GM23338 (cell line): ENCODE data around the gene FRAS1. TPM values are rescaled to one million over a fixed set of nuclear protein-coding genes. Genes with fewer than 3 reads are reported as not detected.

Source experiments
- ATAC-seq: fragments of 200-7000 bp; cut with Tn5 transposase; 3 replicates; pipeline ENCODE4 v1.9.1; 2020
- DNase-seq: peaks from one replicate; pipeline ENCODE4 v3.0.0-alpha.2; 2015; ENCODE audit warnings: low spot score
- H2AFZ ChIP-seq: fragments of 200-600 bp; sonication (generic); 2 replicates; pipeline ENCODE4 v1.8.0; 2016; ENCODE audit warnings: antibody characterized with exemption, mild to moderate bottlenecking, moderate library complexity
- H3F3A ChIP-seq: fragments of 200-600 bp; sonication (generic); replicated peaks from 2 replicates; pipeline ENCODE4 v1.8.0; 2017; ENCODE audit warnings: antibody characterized with exemption, mixed run types, low read depth
- H3K27ac ChIP-seq: fragments of 200-600 bp; sonication (generic); 2 replicates; pipeline ENCODE4 v1.6.1; 2016; ENCODE audit warnings: low read depth
- H3K27me3 ChIP-seq: fragments of 200-600 bp; sonication (generic); 2 replicates; pipeline ENCODE4 v1.8.0; 2016; ENCODE audit warnings: mild to moderate bottlenecking, mixed run types, moderate library complexity; ENCODE audit not compliant: insufficient read depth
- H3K36me3 ChIP-seq: fragments of 200-600 bp; sonication (generic); 2 replicates; pipeline ENCODE4 v1.8.0; 2016; ENCODE audit warnings: mild to moderate bottlenecking; ENCODE audit not compliant: insufficient read depth
- H3K4me1 ChIP-seq: fragments of 200-600 bp; sonication (generic); 2 replicates; pipeline ENCODE4 v1.8.0; 2016; ENCODE audit warnings: mild to moderate bottlenecking, moderate library complexity; ENCODE audit not compliant: insufficient read depth
- H3K4me2 ChIP-seq: fragments of 200-600 bp; sonication (generic); 2 replicates; pipeline ENCODE4 v1.7.1; 2017; ENCODE audit warnings: mixed run types
- H3K4me3 ChIP-seq: fragments of 200-600 bp; sonication (generic); 2 replicates; pipeline ENCODE4 v1.6.1; 2016; ENCODE audit warnings: mixed run types
- H3K79me2 ChIP-seq: fragments of 200-600 bp; sonication (generic); replicated peaks from 2 replicates; pipeline ENCODE4 v1.8.0; 2017; ENCODE audit warnings: mild to moderate bottlenecking; ENCODE audit not compliant: insufficient read depth
- H3K9me2 ChIP-seq: fragments of 200-600 bp; sonication (generic); 2 replicates; pipeline ENCODE4 v1.8.0; 2017; ENCODE audit not compliant: insufficient read depth
- H4K20me1 ChIP-seq: fragments of 200-600 bp; sonication (generic); replicated peaks from 2 replicates; pipeline ENCODE4 v1.8.0; 2017; ENCODE audit warnings: mild to moderate bottlenecking; ENCODE audit not compliant: insufficient read depth
- H3K27ac Mint-ChIP-seq: 2 replicates; pipeline ENCODE4 v1.8.0; 2020; ENCODE audit warnings: inconsistent platforms, mild to moderate bottlenecking, moderate library complexity, mixed read lengths
- H3K27me3 Mint-ChIP-seq: 3 replicates; pipeline ENCODE4 v1.8.0; 2022; ENCODE audit warnings: low read depth, mild to moderate bottlenecking, moderate library complexity, mixed read lengths, inconsistent platforms; ENCODE audit not compliant: insufficient read depth, poor library complexity
- H3K36me3 Mint-ChIP-seq: 3 replicates; pipeline ENCODE4 v1.8.0; 2021; ENCODE audit warnings: low read depth, mild to moderate bottlenecking, inconsistent platforms, moderate library complexity, mixed read lengths
- H3K4me1 Mint-ChIP-seq: 3 replicates; pipeline ENCODE4 v1.8.0; 2020; ENCODE audit warnings: mild to moderate bottlenecking, inconsistent platforms, mixed read lengths
- H3K4me3 Mint-ChIP-seq: 3 replicates; pipeline ENCODE4 v1.8.0; 2021; ENCODE audit warnings: moderate library complexity, mild to moderate bottlenecking, inconsistent platforms, mixed read lengths
- H3K9me3 Mint-ChIP-seq: 3 replicates; pipeline ENCODE4 v1.8.0; 2020; ENCODE audit warnings: moderate library complexity, mild to moderate bottlenecking, inconsistent platforms, mixed read lengths
- CREB1 ChIP-seq: fragments of 250-450 bp; sonication (Bioruptor Pico); IDR thresholded peaks from 2 replicates; pipeline ENCODE4 v1.5.0; 2020; ENCODE audit warnings: low read depth, mild to moderate bottlenecking, moderate library complexity
- CTCF ChIP-seq, 2 experiments: fragments of 200-600 bp in 1 of 2; sonication (generic) in 1 of 2; conservative IDR thresholded peaks; 2 replicates each; pipeline versions ENCODE4 v1.5.1 to v1.6.1; 2016 to 2017; ENCODE audit warnings: antibody characterized with exemption in 2 of 2, low read depth in 2 of 2, mild to moderate bottlenecking in 2 of 2, moderate library complexity in 1 of 2
- ETS1 ChIP-seq: IDR thresholded peaks from 2 replicates; pipeline ENCODE4 v1.6.1; 2016; ENCODE audit warnings: antibody characterized with exemption
- EZH2 ChIP-seq: fragments of 200-600 bp; sonication (generic); IDR thresholded peaks from one replicate; pipeline ENCODE4 v1.8.0; 2017; ENCODE audit warnings: antibody characterized with exemption, mild to moderate bottlenecking, low read depth; ENCODE audit not compliant: unreplicated experiment
- EZH2phosphoT487 ChIP-seq: fragments of 200-600 bp; sonication (generic); IDR thresholded peaks from one replicate; pipeline ENCODE4 v1.8.1; 2018; ENCODE audit warnings: antibody characterized with exemption; ENCODE audit not compliant: unreplicated experiment
- JUNB ChIP-seq: IDR thresholded peaks from one replicate; pipeline ENCODE4 v1.6.1; 2016; ENCODE audit warnings: antibody characterized with exemption; ENCODE audit not compliant: unreplicated experiment
- NANOG ChIP-seq: IDR thresholded peaks from 2 replicates; pipeline ENCODE4 v1.6.1; 2016; ENCODE audit warnings: antibody characterized with exemption, borderline replicate concordance
- POLR2AphosphoS5 ChIP-seq: IDR thresholded peaks from 2 replicates; pipeline ENCODE4 v1.6.1; 2016; ENCODE audit warnings: antibody characterized with exemption, low read depth
- ZNF114 ChIP-seq: fragments of 250-450 bp; sonication (Bioruptor Pico); IDR thresholded peaks from 2 replicates; pipeline ENCODE4 v1.5.0; 2020; ENCODE audit warnings: mild to moderate bottlenecking, moderate library complexity
- ZNF331 ChIP-seq: fragments of 250-450 bp; sonication (Bioruptor Pico); IDR thresholded peaks from 2 replicates; pipeline ENCODE4 v1.5.0; 2020; ENCODE audit warnings: low read depth, mild to moderate bottlenecking, moderate library complexity
- ZNF462 ChIP-seq: fragments of 250-450 bp; sonication (Bioruptor Pico); IDR thresholded peaks from 2 replicates; pipeline ENCODE4 v1.5.0; 2020; ENCODE audit warnings: mild to moderate bottlenecking, moderate library complexity
- polyA plus RNA-seq: library from polyadenylated mRNA; unstranded; fragments of >200 nt; fragmentation: Nextera tagmentation; extraction: Ambion mirVana; gene quantifications from 2 replicates; pipeline ENCODE4 v1.2.1, GENCODE V29; 2016
- total RNA-seq: library from RNA; depleted of rRNA; stranded (reverse); fragments of >200 nt; shearing (Covaris generic); gene quantifications from 2 replicates; pipeline ENCODE4 v1.2.3, GENCODE V29; 2014

FRAS1 gene
- total and polyA plus RNA-seq, 2 experiments from 2014 or later: 12.4 to 108 TPM

- no peaks in the 10 kb centered on the region for H3K79me2 ChIP-seq
- Mint-ChIP-seq H3K9me3 (no peaks in the 10 kb centered on the region), H3K4me1 (no peaks in the 10 kb centered on the region), H3K27me3 (no peaks in the 10 kb centered on the region), H3K4me3 (no peak overlapping the region), H3K27ac (no peak overlapping the region), H3K36me3 (peaks cover 37% of the 10 kb centered on the region)
- no peak overlapping the region for H3K4me3 ChIP-seq
- H3K4me2 ChIP-seq: no peak overlapping the region
- no peaks in the 10 kb centered on the region for H3K27me3 ChIP-seq
- no peak for DNase-seq
- no peak for TF ChIP-seq ZNF331 (CRISPR knock-in tag)
- no peak for TF ChIP-seq EZH2
- TF ChIP-seq ZNF462 (CRISPR knock-in tag): no peak
- TF ChIP-seq NANOG: no peak
- TF ChIP-seq CREB1: no peak
- no peak for TF ChIP-seq EZH2phosphoT487
- H3F3A ChIP-seq: no peaks in the 10 kb centered on the region
- H3K27ac ChIP-seq: no peak overlapping the region
- peaks cover 8% of the 10 kb centered on the region for H3K36me3 ChIP-seq
- H3K4me1 ChIP-seq: no peaks in the 10 kb centered on the region
- ATAC-seq: no peak
- no peaks in the 10 kb centered on the region for H4K20me1 ChIP-seq
- H3K9me2 ChIP-seq: 0 out of 2 replicates have a peak, but pooled peaks cover 3% of the 10 kb centered on the region
- H2AFZ ChIP-seq: no peak overlapping the region
Measured at GRCh38 chr4:78386679-78387078, 329.6 kb downstream of the FRAS1 start.

- no peak overlapping the region for H3K4me2 ChIP-seq
- H3K27me3 ChIP-seq: no peaks in the 10 kb centered on the region
- H3K27me3 Mint-ChIP-seq: no peaks in the 10 kb centered on the region
- peaks cover 20% of the 10 kb centered on the region for H3K36me3 Mint-ChIP-seq
- no peak overlapping the region for H3K27ac ChIP-seq
- H4K20me1 ChIP-seq: no peaks in the 10 kb centered on the region; the same call in 1 of the 2 replicates
- peaks cover 21% of the 10 kb centered on the region; the same call in 1 of the 2 replicates for H3K79me2 ChIP-seq
- peaks cover 11% of the 10 kb centered on the region for H3K4me1 ChIP-seq
- no peaks in the 10 kb centered on the region for H3F3A ChIP-seq
- peaks cover 3% of the 10 kb centered on the region; the same call in 1 of the 2 replicates for H3K36me3 ChIP-seq
- peaks cover 4% of the 10 kb centered on the region; the same call in 1 of the 2 replicates for H3K9me2 ChIP-seq
- DNase-seq: no peak
- no peak overlapping the region for H3K4me3 ChIP-seq
- H3K4me3 Mint-ChIP-seq: no peak overlapping the region
- H3K9me3 Mint-ChIP-seq: peaks cover 15% of the 10 kb centered on the region
- no peak overlapping the region for H3K27ac Mint-ChIP-seq
- H2AFZ ChIP-seq: no peak overlapping the region
- no peak for TF ChIP-seq NANOG
- TF ChIP-seq ZNF331 (CRISPR knock-in tag): no peak
- no peak for TF ChIP-seq CTCF (conservative IDR thresholded peaks at IDR 0.05; ENCODE audit: low read depth in 2 of 2)
- no peak for TF ChIP-seq EZH2phosphoT487
- no peak for TF ChIP-seq JUNB
- TF ChIP-seq ZNF114 (CRISPR knock-in tag): no peak
- TF ChIP-seq POLR2AphosphoS5: no peak
- TF ChIP-seq EZH2: no peak
- TF ChIP-seq ETS1: no peak
- no peak for TF ChIP-seq CREB1
- no peak for ATAC-seq
- H3K4me1 Mint-ChIP-seq: peaks cover 20% of the 10 kb centered on the region
Measured at GRCh38 chr4:78395642-78396041, 338.5 kb downstream of the FRAS1 start.
